SK-N-SH (cell line): ENCODE results near the gene LEF1. TPM values are rescaled to one million over a fixed set of nuclear protein-coding genes. Genes with fewer than 3 reads are reported as not detected.

Source experiments
- CTCF ChIA-PET: fragments of 300-600, 350-600 bp; formaldehyde crosslinking; extraction: SDS; loops from one replicate; lab custom pipeline; 2021; lab: Yijun Ruan, JAX
- POLR2A ChIA-PET: fragments of 350-600 bp; sonication (Branson Sonifier 250); formaldehyde crosslinking; extraction: SDS; loops from one replicate; lab custom pipeline; 2020; ENCODE audit warnings: antibody characterized with exemption, inconsistent platforms; lab: Yijun Ruan, JAX
- DNase-seq: peaks from one replicate; pipeline ENCODE4 v3.0.0; 2012
- H2AFZ ChIP-seq: fragments of 200-600 bp; sonication (generic); 2 replicates; pipeline ENCODE4 v1.8.1; 2016; ENCODE audit warnings: antibody characterized with exemption, mild to moderate bottlenecking, low read depth
- H3F3A ChIP-seq: fragments of 200-600 bp; sonication (generic); replicated peaks from 2 replicates; pipeline ENCODE3; 2016; ENCODE audit warnings: antibody characterized with exemption, mild to moderate bottlenecking; ENCODE audit not compliant: insufficient read depth
- H3K27ac ChIP-seq, 2 experiments: fragments of 200-500 bp in 1 of 2; fragments of 200-600 bp in 1 of 2; sonication (Bioruptor generic) in 1 of 2; sonication (generic), shearing (Covaris generic) in 1 of 2; 2 replicates each; pipeline versions ENCODE4 v1.5.1 to v1.6.1; 2014 to 2016; ENCODE audit warnings: low read depth in 2 of 2, inconsistent platforms in 1 of 2, low read length in 1 of 2, mild to moderate bottlenecking in 1 of 2, mixed read lengths in 1 of 2
- H3K27me3 ChIP-seq: fragments of 200-600 bp; sonication (generic), shearing (Covaris generic); 2 replicates; pipeline ENCODE4 v1.6.1; 2016; ENCODE audit warnings: mixed run types; ENCODE audit not compliant: insufficient read depth
- H3K36me3 ChIP-seq, 2 experiments: fragments of 200-500 bp in 1 of 2; fragments of 200-600 bp in 1 of 2; sonication (Bioruptor generic) in 1 of 2; sonication (generic) in 1 of 2; replicated peaks in 1 of 2; 2 replicates each; pipeline versions ENCODE3 to v1.5.1; 2014 to 2016; ENCODE audit warnings: low read length in 1 of 2, mild to moderate bottlenecking in 1 of 2; ENCODE audit not compliant: insufficient read depth in 2 of 2, control insufficient read depth in 1 of 2
- H3K4me1 ChIP-seq, 2 experiments: fragments of 200-500 bp in 1 of 2; fragments of 200-600 bp in 1 of 2; sonication (Bioruptor generic) in 1 of 2; sonication (generic), shearing (Covaris generic) in 1 of 2; 2 replicates each; pipeline versions ENCODE4 v1.5.1 to v1.6.1; 2014 to 2016; ENCODE audit warnings: low read depth in 1 of 2, low read length in 1 of 2, mixed run types in 1 of 2; ENCODE audit not compliant: insufficient read depth in 2 of 2, control insufficient read depth in 1 of 2
- H3K4me2 ChIP-seq: fragments of 200-600 bp; sonication (generic), shearing (Covaris generic); 2 replicates; pipeline ENCODE4 v1.6.1; 2017; ENCODE audit warnings: mixed run types
- H3K4me3 ChIP-seq, 2 experiments: fragments of 200-500 bp in 1 of 2; fragments of 200-600 bp in 1 of 2; sonication (Bioruptor generic) in 1 of 2; sonication (generic), shearing (Covaris generic) in 1 of 2; 2 replicates each; pipeline versions ENCODE4 v1.5.1 to v1.8.1; 2014 to 2016; ENCODE audit warnings: low read depth in 2 of 2, inconsistent platforms in 1 of 2, low read length in 1 of 2, mild to moderate bottlenecking in 1 of 2, mixed read lengths in 1 of 2, moderate library complexity in 1 of 2
- H3K79me2 ChIP-seq: fragments of 200-600 bp; sonication (generic); 2 replicates; pipeline ENCODE4 v1.8.1; 2017; ENCODE audit warnings: mild to moderate bottlenecking; ENCODE audit not compliant: insufficient read depth
- H3K9ac ChIP-seq: fragments of 200-600 bp; sonication (generic); 2 replicates; pipeline ENCODE4 v1.6.1; 2017; ENCODE audit warnings: mixed run types
- H3K9me2 ChIP-seq: fragments of 200-600 bp; sonication (generic); 2 replicates; pipeline ENCODE4 v1.6.1; 2017; ENCODE audit warnings: mixed run types
- H3K9me3 ChIP-seq: fragments of 200-600 bp; sonication (generic); 2 replicates; pipeline ENCODE4 v1.6.1; 2017; ENCODE audit warnings: mixed run types, mild to moderate bottlenecking, moderate library complexity
- H4K20me1 ChIP-seq: fragments of 200-600 bp; sonication (generic); 2 replicates; pipeline ENCODE4 v1.6.1; 2017; ENCODE audit warnings: mild to moderate bottlenecking, mixed run types; ENCODE audit not compliant: insufficient read depth
- ELF1 ChIP-seq: IDR thresholded peaks from 2 replicates; pipeline ENCODE4 v1.4.0; 2012
- EP300 ChIP-seq, 2 experiments: IDR thresholded peaks; 2 replicates each; pipeline versions ENCODE4 v1.4.0 to v1.6.1; 2012; ENCODE audit warnings: borderline replicate concordance in 1 of 2, low read depth in 1 of 2, low read length in 1 of 2
- FOXJ3 ChIP-seq: sonication (generic); formaldehyde crosslinking; IDR thresholded peaks from 2 replicates; pipeline ENCODE4 v1.5.1; 2020; ENCODE audit warnings: mild to moderate bottlenecking, missing genetic modification reagents
- GABPA ChIP-seq: IDR thresholded peaks from 2 replicates; pipeline ENCODE4 v1.4.0; 2012; ENCODE audit warnings: low read depth, mild to moderate bottlenecking
- MEF2A ChIP-seq: IDR thresholded peaks from 2 replicates; pipeline ENCODE4 v1.4.0; 2012; ENCODE audit warnings: low read depth, borderline replicate concordance
- NFIC ChIP-seq: IDR thresholded peaks from 2 replicates; pipeline ENCODE4 v1.4.0; 2012; ENCODE audit warnings: borderline replicate concordance
- POLR2AphosphoS5 ChIP-seq: IDR thresholded peaks from 2 replicates; pipeline ENCODE4 v1.6.1; 2012; ENCODE audit warnings: low read depth, low read length
- SIN3A ChIP-seq: IDR thresholded peaks from 2 replicates; pipeline ENCODE4 v1.6.1; 2012; ENCODE audit warnings: low read depth, mild to moderate bottlenecking, low read length, moderate library complexity, borderline replicate concordance
- TCF12 ChIP-seq: IDR thresholded peaks from 2 replicates; pipeline ENCODE4 v1.4.0; 2012
- WGBS: methylation state at CpG from one replicate; pipeline ENCODE4 v1.1.6; 2017; ENCODE audit warnings: low lambda C conversion rate; 5-methylcytosine and 5-hydroxymethylcytosine counted together
- polyA plus RNA-seq, 3 experiments: library from polyadenylated mRNA; depleted of rRNA; stranded (reverse); fragments of >200 nt; gene quantifications; 2 replicates each; pipeline ENCODE4 v1.2.3, GENCODE V29; 2012
- TF ChIP-seq, protein P1 (sequence below): fragments of 200-600 bp; sonication (generic); IDR thresholded peaks from 2 replicates; pipeline ENCODE4 v1.6.1; 2017; ENCODE audit warnings: antibody characterized with exemption, mild to moderate bottlenecking, moderate library complexity
- TF ChIP-seq, protein P2 (sequence below): IDR thresholded peaks from 2 replicates; pipeline ENCODE4 v1.4.0; 2012; ENCODE audit warnings: low read depth
- TF ChIP-seq, protein P3 (sequence below): IDR thresholded peaks from 2 replicates; pipeline ENCODE4 v1.6.1; 2012; ENCODE audit warnings: mild to moderate bottlenecking, low read depth, low read length, moderate library complexity
- TF ChIP-seq, protein P4 (sequence below): IDR thresholded peaks from 2 replicates; pipeline ENCODE4 v1.4.0; 2012; ENCODE audit warnings: low read depth, borderline replicate concordance
- TF ChIP-seq, protein P5 (sequence below): fragments of 150-350 bp; IDR thresholded peaks from 2 replicates; pipeline ENCODE4 v1.6.1; 2017; ENCODE audit warnings: antibody characterized with exemption, low read length, low read depth, borderline replicate concordance

LEF1 gene
- polyA plus RNA-seq, 1 of the 3 experiments (the other 2 are of a cell fraction), result 0.36 TPM

DNA sequence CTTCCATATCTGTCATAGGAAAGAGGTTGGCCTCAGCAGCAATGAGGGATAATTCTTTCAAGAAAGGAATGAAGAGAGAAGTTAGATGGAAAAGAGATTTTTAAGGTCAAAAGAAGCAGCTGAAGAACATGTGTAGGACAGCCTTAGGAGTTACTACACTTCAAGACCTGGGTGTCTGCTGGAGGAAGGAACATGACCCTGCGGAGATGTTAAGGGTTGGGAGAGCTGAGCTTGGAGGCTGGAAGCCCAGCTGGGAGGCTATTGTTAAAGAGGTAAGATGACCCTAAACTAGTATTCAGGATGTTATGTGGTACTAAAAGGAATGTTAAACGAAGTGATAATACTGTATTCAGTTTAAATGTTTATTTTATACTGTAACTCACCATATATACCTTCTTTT, 164.1 kb downstream of the LEF1 start:
- POLR2A ChIA-PET, result no interaction called here
- no peaks in the 10 kb centered on the region for H3K9me3 ChIP-seq
- no peak overlapping the region for H3K27ac ChIP-seq
- H4K20me1 ChIP-seq, result no peaks in the 10 kb centered on the region
- H3K9ac ChIP-seq, result no peak overlapping the region
- WGBS, result 94% methylated on average over 2 of the region's 2 CpGs
- no peaks in the 10 kb centered on the region for H3F3A ChIP-seq
- H3K4me2 ChIP-seq, result no peak overlapping the region
- H3K36me3 ChIP-seq, result no peaks in the 10 kb centered on the region
- H2AFZ ChIP-seq, result no peak overlapping the region
- no peak for TF ChIP-seq MEF2A
- TF ChIP-seq, protein P1, sequence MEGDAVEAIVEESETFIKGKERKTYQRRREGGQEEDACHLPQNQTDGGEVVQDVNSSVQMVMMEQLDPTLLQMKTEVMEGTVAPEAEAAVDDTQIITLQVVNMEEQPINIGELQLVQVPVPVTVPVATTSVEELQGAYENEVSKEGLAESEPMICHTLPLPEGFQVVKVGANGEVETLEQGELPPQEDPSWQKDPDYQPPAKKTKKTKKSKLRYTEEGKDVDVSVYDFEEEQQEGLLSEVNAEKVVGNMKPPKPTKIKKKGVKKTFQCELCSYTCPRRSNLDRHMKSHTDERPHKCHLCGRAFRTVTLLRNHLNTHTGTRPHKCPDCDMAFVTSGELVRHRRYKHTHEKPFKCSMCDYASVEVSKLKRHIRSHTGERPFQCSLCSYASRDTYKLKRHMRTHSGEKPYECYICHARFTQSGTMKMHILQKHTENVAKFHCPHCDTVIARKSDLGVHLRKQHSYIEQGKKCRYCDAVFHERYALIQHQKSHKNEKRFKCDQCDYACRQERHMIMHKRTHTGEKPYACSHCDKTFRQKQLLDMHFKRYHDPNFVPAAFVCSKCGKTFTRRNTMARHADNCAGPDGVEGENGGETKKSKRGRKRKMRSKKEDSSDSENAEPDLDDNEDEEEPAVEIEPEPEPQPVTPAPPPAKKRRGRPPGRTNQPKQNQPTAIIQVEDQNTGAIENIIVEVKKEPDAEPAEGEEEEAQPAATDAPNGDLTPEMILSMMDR, result no peak
- TF ChIP-seq, protein P2, sequence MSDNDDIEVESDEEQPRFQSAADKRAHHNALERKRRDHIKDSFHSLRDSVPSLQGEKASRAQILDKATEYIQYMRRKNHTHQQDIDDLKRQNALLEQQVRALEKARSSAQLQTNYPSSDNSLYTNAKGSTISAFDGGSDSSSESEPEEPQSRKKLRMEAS, result no peak
- TF ChIP-seq FOXJ3 (CRISPR knock-in tag), result no peak
- TF ChIP-seq EP300 (IDR thresholded peaks at IDR 0.05; ENCODE audit: borderline replicate concordance in 1 of 2, low read depth in 1 of 2, low read length in 1 of 2), result no peak
- TF ChIP-seq, protein P3, sequence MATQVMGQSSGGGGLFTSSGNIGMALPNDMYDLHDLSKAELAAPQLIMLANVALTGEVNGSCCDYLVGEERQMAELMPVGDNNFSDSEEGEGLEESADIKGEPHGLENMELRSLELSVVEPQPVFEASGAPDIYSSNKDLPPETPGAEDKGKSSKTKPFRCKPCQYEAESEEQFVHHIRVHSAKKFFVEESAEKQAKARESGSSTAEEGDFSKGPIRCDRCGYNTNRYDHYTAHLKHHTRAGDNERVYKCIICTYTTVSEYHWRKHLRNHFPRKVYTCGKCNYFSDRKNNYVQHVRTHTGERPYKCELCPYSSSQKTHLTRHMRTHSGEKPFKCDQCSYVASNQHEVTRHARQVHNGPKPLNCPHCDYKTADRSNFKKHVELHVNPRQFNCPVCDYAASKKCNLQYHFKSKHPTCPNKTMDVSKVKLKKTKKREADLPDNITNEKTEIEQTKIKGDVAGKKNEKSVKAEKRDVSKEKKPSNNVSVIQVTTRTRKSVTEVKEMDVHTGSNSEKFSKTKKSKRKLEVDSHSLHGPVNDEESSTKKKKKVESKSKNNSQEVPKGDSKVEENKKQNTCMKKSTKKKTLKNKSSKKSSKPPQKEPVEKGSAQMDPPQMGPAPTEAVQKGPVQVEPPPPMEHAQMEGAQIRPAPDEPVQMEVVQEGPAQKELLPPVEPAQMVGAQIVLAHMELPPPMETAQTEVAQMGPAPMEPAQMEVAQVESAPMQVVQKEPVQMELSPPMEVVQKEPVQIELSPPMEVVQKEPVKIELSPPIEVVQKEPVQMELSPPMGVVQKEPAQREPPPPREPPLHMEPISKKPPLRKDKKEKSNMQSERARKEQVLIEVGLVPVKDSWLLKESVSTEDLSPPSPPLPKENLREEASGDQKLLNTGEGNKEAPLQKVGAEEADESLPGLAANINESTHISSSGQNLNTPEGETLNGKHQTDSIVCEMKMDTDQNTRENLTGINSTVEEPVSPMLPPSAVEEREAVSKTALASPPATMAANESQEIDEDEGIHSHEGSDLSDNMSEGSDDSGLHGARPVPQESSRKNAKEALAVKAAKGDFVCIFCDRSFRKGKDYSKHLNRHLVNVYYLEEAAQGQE, result no peak
- TF ChIP-seq, protein P4, sequence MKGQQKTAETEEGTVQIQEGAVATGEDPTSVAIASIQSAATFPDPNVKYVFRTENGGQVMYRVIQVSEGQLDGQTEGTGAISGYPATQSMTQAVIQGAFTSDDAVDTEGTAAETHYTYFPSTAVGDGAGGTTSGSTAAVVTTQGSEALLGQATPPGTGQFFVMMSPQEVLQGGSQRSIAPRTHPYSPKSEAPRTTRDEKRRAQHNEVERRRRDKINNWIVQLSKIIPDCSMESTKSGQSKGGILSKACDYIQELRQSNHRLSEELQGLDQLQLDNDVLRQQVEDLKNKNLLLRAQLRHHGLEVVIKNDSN, result no peak
- no peak for TF ChIP-seq POLR2AphosphoS5
- no peak for TF ChIP-seq ELF1
- TF ChIP-seq TCF12, result no peak
- no peak for TF ChIP-seq NFIC
- no peak for TF ChIP-seq GABPA
- TF ChIP-seq, protein P5, sequence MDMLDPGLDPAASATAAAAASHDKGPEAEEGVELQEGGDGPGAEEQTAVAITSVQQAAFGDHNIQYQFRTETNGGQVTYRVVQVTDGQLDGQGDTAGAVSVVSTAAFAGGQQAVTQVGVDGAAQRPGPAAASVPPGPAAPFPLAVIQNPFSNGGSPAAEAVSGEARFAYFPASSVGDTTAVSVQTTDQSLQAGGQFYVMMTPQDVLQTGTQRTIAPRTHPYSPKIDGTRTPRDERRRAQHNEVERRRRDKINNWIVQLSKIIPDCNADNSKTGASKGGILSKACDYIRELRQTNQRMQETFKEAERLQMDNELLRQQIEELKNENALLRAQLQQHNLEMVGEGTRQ, result no peak
- no peak for TF ChIP-seq SIN3A
- TF ChIP-seq, all 33 proteins: peak for 0
- peaks cover 0 to 9% of the 10 kb centered on the region in 2 experiments; a peak in 1 of 4 replicates for H3K4me1 ChIP-seq
- no peak overlapping the region for H3K4me3 ChIP-seq
- no peaks in the 10 kb centered on the region for H3K79me2 ChIP-seq
- H3K9me2 ChIP-seq, result no peaks in the 10 kb centered on the region
- CTCF ChIA-PET, result interaction anchor here (0.5 to 1.2 kb wide), 3 partner anchors 14 to 465 kb away, joined by 3 to 4 read pairs (median 3); no protein-coding TSS in a partner anchor
- no peak for DNase-seq
- H3K27me3 ChIP-seq, result no peaks in the 10 kb centered on the region
